Stimulated activated CD4-positive, alpha-beta T cell treated with anti-CD3 and anti-CD28 coated beads, Interleukin-2, amount 100 ng/mL, for 24 hours (primary cell): ENCODE data around the gene GALNT2.

Source experiments
- DNase-seq, 2 donors: peaks; one replicate each; pipeline ENCODE4 v3.0.0-alpha.2; 2020

GALNT2 gene

GRCh38 chr1:230268371-230269170 lies 201.5 kb downstream of the GALNT2 start:
- DNase-seq, result no peak

DNA sequence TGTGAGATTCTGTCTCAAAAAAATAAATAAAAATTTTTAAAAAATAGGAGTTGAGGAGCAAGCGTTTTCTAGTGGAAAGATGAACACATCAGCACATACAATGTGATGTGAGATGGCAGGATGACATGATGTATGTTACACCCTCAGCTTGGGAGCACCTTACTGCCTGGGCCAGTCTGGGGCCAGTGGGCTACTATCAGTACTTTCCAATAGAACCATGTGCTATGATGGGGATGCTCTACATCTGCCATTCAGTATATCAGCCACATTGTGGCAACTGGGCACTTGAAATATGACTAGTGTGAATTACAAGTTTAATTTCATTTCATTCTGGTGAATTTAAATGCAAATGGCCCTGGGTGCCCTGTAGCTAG lies 203.1 kb downstream of the GALNT2 start:
- no peak for DNase-seq

DNA sequence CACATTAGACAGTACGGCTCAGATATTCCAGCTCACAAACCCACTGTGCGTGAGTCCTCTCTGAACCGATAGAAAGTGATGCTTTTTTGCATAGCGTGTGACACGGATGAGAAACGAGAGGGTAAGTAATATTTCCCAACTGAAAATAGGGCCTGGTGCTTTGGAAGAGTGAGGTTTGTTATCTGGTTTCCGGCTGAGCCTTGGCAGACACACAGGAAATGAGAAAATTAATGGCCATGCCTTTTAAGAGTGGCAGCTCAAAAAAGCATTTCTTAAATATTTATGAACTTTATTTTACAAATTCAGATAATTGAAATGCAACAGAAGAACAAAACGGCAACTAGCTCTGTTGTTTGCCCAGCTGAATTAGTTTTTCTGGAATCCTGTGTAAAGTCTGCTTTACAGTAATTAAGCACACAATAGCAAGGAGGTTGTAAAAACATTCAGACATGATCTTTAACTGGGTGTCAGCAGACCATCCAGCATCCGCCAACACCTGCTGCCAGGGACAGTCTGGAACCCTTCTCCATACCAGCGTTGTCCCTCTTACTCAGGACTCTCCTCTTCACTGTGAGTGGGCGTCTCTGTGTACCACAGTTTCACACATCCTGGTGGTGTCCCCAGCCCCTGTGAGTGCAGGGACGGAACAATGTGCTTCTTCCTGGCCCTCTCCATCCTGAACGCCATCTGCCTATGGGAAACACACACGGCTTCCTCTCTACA lies 203.7 kb downstream of the GALNT2 start:
- peak; percentile 38 to 39 for DNase-seq

GRCh38 chr1:230271300-230272035 lies 204.4 kb downstream of the GALNT2 start:
- DNase-seq, result no peak

GRCh38 chr1:230272557-230272956 lies 205.5 kb downstream of the GALNT2 start:
- DNase-seq, result no peak

GRCh38 chr1:230273141-230273710 lies 206.2 kb downstream of the GALNT2 start:
- DNase-seq, result no peak

DNA sequence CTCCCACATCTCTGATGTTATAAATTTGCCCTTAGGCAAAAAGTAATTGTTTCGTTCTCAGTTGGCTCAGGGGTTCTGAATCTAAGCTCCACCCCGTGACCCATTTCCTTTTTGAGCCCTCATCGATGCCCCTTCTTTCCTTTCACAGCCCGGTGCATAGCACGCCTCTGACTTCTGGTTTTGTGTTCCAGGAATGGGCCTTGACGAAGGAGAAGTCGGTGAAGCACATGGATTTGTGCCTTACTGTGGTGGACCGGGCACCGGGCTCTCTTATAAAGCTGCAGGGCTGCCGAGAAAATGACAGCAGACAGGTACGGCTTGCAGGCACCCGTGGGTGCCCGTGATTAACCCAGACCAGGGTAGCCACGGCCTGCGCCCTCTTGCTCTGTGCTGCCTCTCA lies 207.2 kb downstream of the GALNT2 start:
- DNase-seq, result no peak

DNA sequence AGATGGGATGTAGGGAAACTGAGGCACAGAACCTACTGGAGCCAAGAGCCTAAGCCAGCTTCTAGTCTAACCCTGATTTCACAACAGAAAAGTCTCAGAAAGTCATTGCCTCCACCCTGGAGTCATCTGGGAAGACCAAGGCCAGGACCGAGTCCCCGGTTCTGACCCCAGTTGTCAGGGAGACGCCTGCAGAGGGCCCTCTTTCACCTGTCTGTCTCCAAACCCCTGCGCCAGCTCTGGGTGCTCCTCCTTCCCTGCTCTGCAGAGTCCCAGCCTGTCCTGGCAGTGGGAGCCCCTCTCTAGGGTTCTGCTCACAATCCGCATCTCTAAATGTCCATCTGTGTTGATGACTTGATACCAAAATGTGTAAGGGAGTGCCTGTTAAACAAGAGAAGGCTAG lies 209.4 kb downstream of the GALNT2 start:
- no peak for DNase-seq

DNA sequence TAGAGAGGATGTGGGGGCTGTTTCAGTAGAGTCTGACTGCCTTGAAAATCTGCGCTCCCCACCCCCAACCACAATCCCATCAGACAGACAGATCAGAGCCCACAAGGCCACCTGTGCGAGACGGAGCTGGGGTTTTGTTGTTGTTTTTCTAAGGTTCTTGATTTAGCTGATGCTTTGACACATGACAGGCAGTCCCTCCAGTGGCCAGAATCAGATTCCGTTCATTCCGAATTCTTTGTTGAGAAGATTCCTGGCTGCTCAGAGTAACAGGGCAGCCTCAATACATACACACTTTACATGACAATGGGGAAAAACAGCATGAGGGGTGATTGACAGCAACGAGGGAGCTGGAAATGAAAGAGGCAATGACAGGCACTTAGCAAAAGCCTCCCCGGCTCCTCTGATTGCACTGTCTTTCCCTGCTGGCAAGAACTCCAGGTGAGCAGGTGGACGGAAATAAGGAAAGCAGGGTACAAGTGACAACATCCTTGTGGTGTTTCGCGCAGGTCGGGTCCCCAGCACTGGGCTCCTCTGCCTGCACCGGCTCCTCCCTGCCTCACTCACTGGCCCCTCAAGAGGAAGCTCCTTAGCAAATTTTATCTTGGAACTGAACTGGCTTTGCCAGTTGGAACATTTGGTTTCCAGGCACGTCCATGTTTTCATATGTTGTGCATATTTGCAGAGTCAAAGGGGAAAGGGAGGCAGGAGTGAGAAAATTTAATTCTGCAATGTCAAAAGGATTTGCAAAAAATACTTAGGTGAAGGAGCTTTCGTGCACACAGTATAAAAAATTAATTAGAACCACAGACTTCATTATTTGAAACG lies 210.4 kb downstream of the GALNT2 start:
- DNase-seq, result no peak

DNA sequence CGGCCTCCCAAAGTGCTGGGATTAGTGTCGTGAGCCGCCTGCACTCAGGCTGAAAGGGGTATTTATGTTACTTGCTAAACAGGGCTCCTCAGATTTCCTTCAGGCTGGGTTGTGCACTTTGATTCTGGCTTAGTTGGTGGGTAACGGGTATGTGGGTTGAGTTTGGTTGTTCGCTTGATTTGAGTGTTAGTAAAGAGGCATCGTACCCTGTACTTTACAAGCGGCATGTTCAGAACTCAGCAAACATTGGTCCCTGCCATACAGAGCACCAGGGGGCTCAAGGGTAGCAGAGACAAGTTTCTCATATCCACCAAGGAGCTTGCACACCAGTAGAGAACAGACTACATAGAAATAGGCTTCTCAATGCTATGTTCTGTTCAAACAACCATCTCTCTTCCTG lies 211.3 kb downstream of the GALNT2 start:
- DNase-seq, result no peak

DNA sequence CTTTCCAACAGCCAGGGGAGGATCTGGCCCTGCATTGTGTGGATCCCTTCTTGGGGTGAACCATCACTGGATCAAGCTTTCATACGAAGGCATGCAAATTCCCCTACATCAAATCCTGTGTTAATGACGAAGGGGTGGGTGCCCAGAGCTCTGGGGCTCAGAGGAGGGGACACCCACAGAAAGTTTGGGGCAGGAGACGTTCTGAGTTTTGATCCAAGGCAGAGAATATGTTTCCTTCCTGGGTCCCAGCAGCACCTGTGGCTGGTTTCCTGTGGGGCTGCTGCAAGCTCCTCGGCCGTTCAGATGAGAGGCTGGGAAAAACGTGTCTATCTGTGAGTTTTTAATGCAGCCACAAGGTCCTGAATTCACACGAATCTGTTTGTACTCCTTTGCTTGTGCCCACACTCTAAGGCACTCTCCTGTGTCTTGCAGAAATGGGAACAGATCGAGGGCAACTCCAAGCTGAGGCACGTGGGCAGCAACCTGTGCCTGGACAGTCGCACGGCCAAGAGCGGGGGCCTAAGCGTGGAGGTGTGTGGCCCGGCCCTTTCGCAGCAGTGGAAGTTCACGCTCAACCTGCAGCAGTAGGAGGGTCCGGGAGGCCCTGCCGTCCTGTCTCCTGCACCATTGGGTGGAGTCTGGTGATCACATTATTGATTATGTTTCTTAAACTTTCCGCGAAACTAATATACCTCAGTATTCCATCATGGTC lies 212.0 kb downstream of the GALNT2 start:
- DNase-seq, result no peak

- no peak for DNase-seq
These were observed 212.5 kb downstream of the GALNT2 start for GRCh38 chr1:230279583-230279945.

GRCh38 chr1:230280054-230280795 lies 213.2 kb downstream of the GALNT2 start:
- DNase-seq, result no peak

DNA sequence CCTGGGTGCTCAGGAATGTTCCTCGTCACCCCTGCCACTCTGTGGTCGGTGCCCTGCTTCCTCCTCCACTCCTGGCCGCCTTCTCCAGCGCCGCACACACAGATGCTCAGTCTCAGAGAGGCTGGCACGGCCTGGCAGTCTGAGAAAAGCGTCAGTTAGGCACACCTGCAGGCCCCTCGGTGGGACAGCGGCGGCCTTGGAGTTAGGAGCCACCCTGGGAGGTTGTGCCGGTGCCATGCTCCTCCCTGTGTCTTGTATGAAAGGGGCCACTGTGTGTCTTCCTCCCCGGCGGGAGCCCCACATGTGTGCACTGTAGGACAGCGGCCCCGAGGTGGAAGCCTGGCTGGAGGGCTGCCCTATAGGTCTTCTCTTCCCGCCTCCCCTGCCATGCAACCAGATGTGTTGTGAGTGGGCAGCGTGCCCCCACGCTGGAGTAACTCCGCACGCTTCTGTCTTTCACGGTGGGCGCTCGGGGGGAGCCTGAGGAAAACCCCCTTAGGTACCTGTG lies 213.9 kb downstream of the GALNT2 start:
- DNase-seq, result no peak

GRCh38 chr1:230281556-230281955 lies 214.5 kb downstream of the GALNT2 start:
- DNase-seq, result no peak

DNA sequence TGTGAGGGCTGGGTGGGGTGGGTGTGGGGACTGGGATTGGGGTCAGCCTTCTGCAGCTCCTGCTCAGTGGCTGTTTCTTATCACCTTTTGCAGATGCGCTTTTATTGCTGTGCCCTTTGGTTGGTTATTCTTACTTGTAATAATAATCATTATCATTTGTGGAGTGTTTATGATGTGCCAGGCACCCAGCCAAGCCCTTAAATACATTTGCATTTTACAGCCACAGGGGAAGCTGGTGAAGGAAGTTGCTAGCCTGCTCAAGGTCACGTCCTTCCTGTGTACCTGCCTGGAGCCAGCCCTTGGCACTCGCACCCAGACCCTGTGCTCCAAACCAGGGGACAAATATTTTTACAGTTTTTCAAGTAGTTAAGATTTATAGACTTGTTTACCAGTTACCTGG lies 215.1 kb downstream of the GALNT2 start:
- DNase-seq, result no peak

- no peak for DNase-seq
These were observed 216.6 kb downstream of the GALNT2 start for GRCh38 chr1:230283678-230284077.

DNA sequence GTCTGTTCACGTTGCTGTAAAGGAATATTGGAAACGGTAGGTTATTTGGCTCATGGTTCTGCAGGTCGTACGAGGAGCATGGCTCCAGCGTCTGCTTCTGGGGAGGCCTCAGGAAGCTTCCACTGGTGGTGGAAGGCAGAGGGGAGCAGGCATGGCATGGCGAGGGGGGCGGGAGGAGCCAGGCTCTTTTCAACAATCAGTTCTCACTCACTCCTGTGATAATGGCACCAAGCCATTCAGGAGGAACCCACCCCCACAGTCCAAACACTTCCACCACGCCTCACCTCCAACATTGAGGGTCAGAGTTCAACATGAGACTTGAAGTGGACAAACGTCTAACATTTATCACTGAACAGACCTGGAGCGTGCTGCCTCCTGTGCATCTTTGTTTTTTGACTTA lies 217.9 kb downstream of the GALNT2 start:
- DNase-seq, result no peak

- no peak for DNase-seq
These were observed 218.3 kb downstream of the GALNT2 start for GRCh38 chr1:230285351-230285750.

GRCh38 chr1:230286166-230286889 lies 219.3 kb downstream of the GALNT2 start:
- DNase-seq, result no peak
